DND-41 (cell line): ENCODE results near the gene WDR70.

Experiments
- CTCF ChIP-seq: IDR thresholded peaks from 2 replicates; pipeline ENCODE4 v1.5.1; 2012; ENCODE audit warnings: borderline replicate concordance, low read length, moderate library complexity, mild to moderate bottlenecking; ENCODE audit not compliant: poor library complexity, severe bottlenecking; ENCODE audit errors: extremely low read depth
- EZH2 ChIP-seq: IDR thresholded peaks from 3 replicates; pipeline ENCODE4 v1.6.1; 2012; ENCODE audit warnings: borderline replicate concordance, low read depth, mild to moderate bottlenecking, moderate library complexity, low read length, inconsistent platforms; ENCODE audit not compliant: severe bottlenecking

- TF ChIP-seq EZH2 (no peak), CTCF (no peak)
Observed at GRCh38 chr5:37606148-37606547, 227.0 kb downstream of the WDR70 start.
